Activated naive CD4-positive, alpha-beta T cell treated with anti-CD3 and anti-CD28 coated beads, Interleukin-2, amount 10 ng/mL, durations not matched to agents 7 days and 5 days (primary cell): ENCODE results near the gene SLAMF1.

ENCODE experiments used
- CTCF ChIA-PET: fragments of 350-600 bp; sonication (Branson Sonifier 250); formaldehyde crosslinking; loops from one replicate; lab custom pipeline; 2021; ENCODE audit warnings: antibody characterized with exemption; lab: Charles Lee
- DNase-seq: peaks from one replicate; pipeline ENCODE4 v3.0.0-alpha.2; 2020
- H3K27ac Mint-ChIP-seq: one replicate; pipeline ENCODE4 v1.8.0; 2021; ENCODE audit warnings: mild to moderate bottlenecking, moderate library complexity, mixed read lengths
- H3K27me3 Mint-ChIP-seq: one replicate; pipeline ENCODE4 v1.8.0; 2021; ENCODE audit warnings: mild to moderate bottlenecking, mixed read lengths
- H3K36me3 Mint-ChIP-seq: one replicate; pipeline ENCODE4 v1.8.0; 2021; ENCODE audit warnings: mixed read lengths
- H3K4me1 Mint-ChIP-seq: one replicate; pipeline ENCODE4 v1.8.0; 2021; ENCODE audit warnings: mixed read lengths
- H3K4me3 Mint-ChIP-seq: one replicate; pipeline ENCODE4 v1.8.0; 2021; ENCODE audit warnings: mild to moderate bottlenecking, moderate library complexity, mixed read lengths
- H3K9me3 Mint-ChIP-seq: one replicate; pipeline ENCODE4 v1.8.0; 2021; ENCODE audit warnings: mixed read lengths

SLAMF1 gene

DNA sequence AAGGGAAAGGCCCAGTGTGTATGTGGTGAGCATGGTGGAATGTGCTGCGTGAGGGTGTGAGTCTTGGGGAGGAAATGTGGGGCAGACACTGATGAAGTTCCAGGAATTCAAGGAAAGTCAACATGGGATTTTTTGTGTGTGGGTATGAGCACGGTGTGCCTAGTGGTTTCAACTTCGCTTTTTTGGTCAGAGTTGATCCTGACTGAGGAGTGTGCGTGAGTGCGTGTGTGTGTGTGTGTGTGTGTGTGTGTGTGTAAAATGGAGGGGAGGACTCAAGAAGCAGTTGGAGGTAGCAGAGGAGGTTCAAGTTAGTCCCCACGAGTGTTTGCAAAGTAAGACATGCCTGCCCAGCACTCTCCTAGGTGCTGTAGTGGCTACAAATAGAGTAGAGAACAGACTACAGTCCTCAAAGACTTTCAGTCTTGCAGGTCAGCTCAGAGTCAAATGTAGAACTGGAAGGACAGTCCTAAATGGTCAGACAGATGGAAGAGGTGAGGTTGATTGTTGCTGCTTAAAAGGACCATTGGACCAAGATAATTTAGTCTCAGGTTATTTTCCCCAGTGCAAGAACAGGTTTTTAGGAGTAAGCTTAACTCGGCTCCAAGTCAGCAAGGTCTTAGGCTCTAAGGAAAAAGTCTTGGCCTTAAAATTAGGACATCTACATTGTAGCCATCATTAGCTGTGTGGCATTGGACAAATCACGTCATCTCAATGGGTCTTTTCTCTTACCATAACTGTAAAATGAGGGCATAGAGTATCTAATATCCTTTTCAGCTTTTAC lies 25.0 kb downstream of the SLAMF1 start:
- Mint-ChIP-seq H3K4me1 (peaks cover 87% of the 10 kb centered on the region), H3K27ac (peak overlapping the region; percentile 80), H3K36me3 (peaks cover 83% of the 10 kb centered on the region), H3K9me3 (peaks cover 7% of the 10 kb centered on the region), H3K4me3 (no peak overlapping the region), H3K27me3 (no peaks in the 10 kb centered on the region)
- CTCF ChIA-PET, result interaction anchor here (0.7 to 5.4 kb wide), 6 partner anchors 11 to 147 kb away, joined by 3 to 69 read pairs (median 4); no protein-coding TSS in a partner anchor
- DNase-seq, result no peak

GRCh38 chr1:160620942-160621632 lies 25.8 kb downstream of the SLAMF1 start:
- H3K4me1 Mint-ChIP-seq, result peaks cover 82% of the 10 kb centered on the region
- H3K36me3 Mint-ChIP-seq, result peaks cover 83% of the 10 kb centered on the region
- H3K27me3 Mint-ChIP-seq, result no peaks in the 10 kb centered on the region
- CTCF ChIA-PET, result interaction anchor here (1.2 to 5.8 kb wide), 6 partner anchors 13 to 147 kb away, joined by 3 to 69 read pairs (median 16); no protein-coding TSS in a partner anchor
- DNase-seq, result no peak
- H3K9me3 Mint-ChIP-seq, result peaks cover 7% of the 10 kb centered on the region
- no peak overlapping the region for H3K4me3 Mint-ChIP-seq
- H3K27ac Mint-ChIP-seq, result peak overlapping the region; percentile 80

GRCh38 chr1:160619742-160620277 lies 27.0 kb downstream of the SLAMF1 start:
- H3K4me3 Mint-ChIP-seq, result no peak overlapping the region
- peaks cover 72% of the 10 kb centered on the region for H3K4me1 Mint-ChIP-seq
- H3K27ac Mint-ChIP-seq, result no peak overlapping the region
- CTCF ChIA-PET, result interaction anchor here (0.6 to 5.8 kb wide), 15 partner anchors 9 to 288 kb away, joined by 3 to 69 read pairs (median 3); partner anchors contain the start of genes SLAMF1 and SLAMF6
- peaks cover 80% of the 10 kb centered on the region for H3K36me3 Mint-ChIP-seq
- DNase-seq, result no peak
- H3K27me3 Mint-ChIP-seq, result no peaks in the 10 kb centered on the region
- H3K9me3 Mint-ChIP-seq, result peaks cover 7% of the 10 kb centered on the region

DNA sequence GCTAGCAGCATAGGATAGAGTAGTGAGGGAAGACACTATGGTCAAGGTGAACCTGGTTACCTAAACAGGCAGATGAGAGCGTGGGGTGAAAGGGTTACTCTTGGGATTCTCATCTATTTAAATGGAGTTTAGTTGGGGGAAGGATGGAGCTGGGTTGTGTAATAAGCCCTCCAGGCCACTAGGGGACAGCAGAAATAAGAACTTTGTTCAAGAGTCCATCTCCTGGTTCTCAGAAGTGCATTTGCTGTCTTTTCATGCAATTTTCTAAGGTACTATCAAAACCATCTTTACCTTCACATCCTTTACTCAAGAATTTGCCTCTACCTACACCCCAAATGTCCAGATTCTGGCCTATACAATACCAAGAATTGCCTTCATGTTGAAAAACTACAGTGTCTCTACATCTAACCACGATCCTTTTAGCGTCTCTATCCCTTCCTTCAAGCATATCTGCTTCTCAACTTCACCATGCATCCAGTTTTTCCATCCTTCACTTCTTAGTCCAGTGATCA lies 28.0 kb downstream of the SLAMF1 start:
- Mint-ChIP-seq H3K27ac (peak overlapping the region; percentile 44), H3K4me1 (peaks cover 72% of the 10 kb centered on the region), H3K27me3 (no peaks in the 10 kb centered on the region), H3K9me3 (peaks cover 7% of the 10 kb centered on the region), H3K4me3 (no peak overlapping the region), H3K36me3 (peaks cover 79% of the 10 kb centered on the region)
- peak; percentile 52 for DNase-seq
- CTCF ChIA-PET, result interaction anchor here (0.6 to 5.8 kb wide), 22 partner anchors 8 to 291 kb away, joined by 3 to 69 read pairs (median 4); partner anchors contain the start of genes SLAMF1 and SLAMF6

- DNase-seq, result no peak
- Mint-ChIP-seq H3K4me3 (no peak overlapping the region), H3K4me1 (peaks cover 70% of the 10 kb centered on the region), H3K27me3 (no peaks in the 10 kb centered on the region), H3K36me3 (peaks cover 78% of the 10 kb centered on the region), H3K9me3 (peaks cover 7% of the 10 kb centered on the region), H3K27ac (peak overlapping the region; percentile 15)
- CTCF ChIA-PET, result interaction anchor here (1.1 to 5.8 kb wide), 18 partner anchors 9 to 164 kb away, joined by 3 to 69 read pairs (median 4); partner anchors contain the start of gene SLAMF1
Measured at GRCh38 chr1:160618327-160618726, 28.5 kb downstream of the SLAMF1 start.

DNA sequence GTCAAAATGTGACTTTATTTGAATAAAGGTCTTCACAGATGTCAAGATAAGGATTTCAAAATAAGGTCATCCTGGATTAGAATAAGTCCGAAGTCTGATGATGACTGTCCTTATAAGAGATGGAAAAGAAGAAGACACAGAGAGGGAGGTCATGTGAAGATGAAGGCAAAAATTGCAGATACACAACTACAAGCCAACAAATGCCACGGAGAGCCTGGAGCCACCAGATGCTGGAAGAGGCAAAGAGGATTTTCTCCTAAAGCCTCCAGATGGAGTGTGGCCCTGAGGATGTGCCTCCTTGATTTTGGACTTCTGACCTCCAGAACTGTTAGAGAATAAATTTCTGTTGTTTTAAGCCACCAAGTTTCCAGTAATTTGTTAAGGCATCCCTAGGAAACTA lies 31.2 kb downstream of the SLAMF1 start:
- CTCF ChIA-PET, result interaction anchor here (5.8 to 12.9 kb wide), 2 partner anchors 66 to 68 kb away, joined by 52 to 308 read pairs; no protein-coding TSS in a partner anchor
- peaks cover 76% of the 10 kb centered on the region for H3K36me3 Mint-ChIP-seq
- H3K27ac Mint-ChIP-seq, result no peak overlapping the region
- no peak for DNase-seq
- no peaks in the 10 kb centered on the region for H3K27me3 Mint-ChIP-seq
- H3K4me3 Mint-ChIP-seq, result no peak overlapping the region
- H3K9me3 Mint-ChIP-seq, result peaks cover 7% of the 10 kb centered on the region
- peaks cover 51% of the 10 kb centered on the region for H3K4me1 Mint-ChIP-seq

GRCh38 chr1:160614410-160614809 lies 32.4 kb downstream of the SLAMF1 start:
- Mint-ChIP-seq H3K27me3 (no peaks in the 10 kb centered on the region), H3K36me3 (peaks cover 76% of the 10 kb centered on the region), H3K4me1 (peaks cover 46% of the 10 kb centered on the region), H3K27ac (no peak overlapping the region), H3K4me3 (no peak overlapping the region), H3K9me3 (peaks cover 7% of the 10 kb centered on the region)
- CTCF ChIA-PET, result interaction anchor here (1.5 to 12.9 kb wide), 2 partner anchors 61 to 67 kb away, joined by 5 to 308 read pairs; no protein-coding TSS in a partner anchor
- DNase-seq, result no peak

DNA sequence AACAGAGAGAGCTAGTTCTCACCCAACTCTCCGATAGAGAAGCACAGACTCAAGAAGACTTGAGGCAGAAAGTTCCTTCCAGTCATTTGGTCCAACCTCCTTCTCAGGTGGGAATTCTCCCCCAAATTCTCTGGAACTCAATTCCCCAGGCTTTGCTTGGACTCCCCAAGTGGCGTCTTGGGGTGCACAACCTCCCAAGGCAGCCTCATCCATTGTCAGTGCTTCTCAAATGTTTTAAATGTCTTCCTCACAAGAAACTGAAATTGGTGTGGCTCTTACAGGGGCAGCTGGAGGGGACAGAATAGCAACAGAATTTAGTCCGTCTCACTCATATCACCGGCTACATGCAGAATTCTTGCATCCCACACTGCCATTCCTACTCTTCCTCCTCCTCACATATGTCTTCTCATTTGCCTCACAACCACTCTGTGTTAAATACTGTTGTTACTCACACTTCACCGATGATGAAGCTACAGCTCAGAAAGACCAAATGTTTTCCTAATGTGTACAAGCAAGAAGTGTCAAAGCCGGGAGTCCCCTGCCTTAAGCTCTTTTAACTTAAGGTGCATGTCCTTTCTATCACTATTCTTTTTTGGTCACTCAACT lies 34.1 kb downstream of the SLAMF1 start:
- CTCF ChIA-PET, result interaction anchor here (1.1 to 12.9 kb wide), 3 partner anchors 63 to 184 kb away, joined by 3 to 308 read pairs (median 5); no protein-coding TSS in a partner anchor
- Mint-ChIP-seq H3K9me3 (no peaks in the 10 kb centered on the region), H3K36me3 (peaks cover 77% of the 10 kb centered on the region), H3K27me3 (no peaks in the 10 kb centered on the region), H3K4me3 (no peak overlapping the region), H3K27ac (no peak overlapping the region), H3K4me1 (peaks cover 44% of the 10 kb centered on the region)
- no peak for DNase-seq

DNA sequence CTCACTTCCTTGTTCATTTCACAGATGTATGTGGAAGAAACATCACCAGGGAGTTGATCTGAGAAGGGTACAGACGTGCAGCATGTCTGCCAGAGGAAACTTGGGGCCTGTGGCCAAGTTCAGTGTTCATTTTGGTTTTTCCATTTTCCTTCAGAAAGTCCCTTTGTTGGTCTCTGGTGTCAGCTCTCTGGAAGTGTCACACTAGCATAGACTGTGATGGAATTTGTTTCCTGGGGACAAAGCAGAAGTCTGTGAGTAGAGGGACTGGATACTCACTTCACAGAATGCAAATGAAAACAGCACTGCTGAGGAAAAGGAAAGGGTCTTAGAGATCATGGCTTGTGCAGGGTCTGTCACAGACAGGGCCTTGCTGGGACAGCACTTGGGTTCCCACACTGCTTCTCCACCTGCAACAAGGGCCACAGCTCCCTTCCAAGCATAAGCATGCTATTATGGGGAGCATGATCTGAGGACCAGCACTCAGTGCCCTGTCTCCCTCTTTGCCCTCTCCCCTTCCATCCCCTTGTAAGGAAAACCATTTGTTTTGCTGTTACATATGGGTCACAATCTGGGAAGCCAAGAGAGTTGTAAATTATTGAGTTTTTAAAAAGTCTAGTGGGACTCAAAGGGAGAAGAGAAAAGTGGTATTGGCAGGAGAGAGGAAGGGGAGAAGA lies 36.1 kb downstream of the SLAMF1 start:
- no peaks in the 10 kb centered on the region for H3K9me3 Mint-ChIP-seq
- peaks cover 53% of the 10 kb centered on the region for H3K4me1 Mint-ChIP-seq
- peaks cover 76% of the 10 kb centered on the region for H3K36me3 Mint-ChIP-seq
- DNase-seq, result no peak
- no peaks in the 10 kb centered on the region for H3K27me3 Mint-ChIP-seq
- H3K4me3 Mint-ChIP-seq, result no peak overlapping the region
- peak overlapping the region; percentile 73 for H3K27ac Mint-ChIP-seq
- CTCF ChIA-PET, result interaction anchor here (1.3 to 12.9 kb wide), 8 partner anchors 8 to 320 kb away, joined by 3 to 308 read pairs (median 5); no protein-coding TSS in a partner anchor

DNA sequence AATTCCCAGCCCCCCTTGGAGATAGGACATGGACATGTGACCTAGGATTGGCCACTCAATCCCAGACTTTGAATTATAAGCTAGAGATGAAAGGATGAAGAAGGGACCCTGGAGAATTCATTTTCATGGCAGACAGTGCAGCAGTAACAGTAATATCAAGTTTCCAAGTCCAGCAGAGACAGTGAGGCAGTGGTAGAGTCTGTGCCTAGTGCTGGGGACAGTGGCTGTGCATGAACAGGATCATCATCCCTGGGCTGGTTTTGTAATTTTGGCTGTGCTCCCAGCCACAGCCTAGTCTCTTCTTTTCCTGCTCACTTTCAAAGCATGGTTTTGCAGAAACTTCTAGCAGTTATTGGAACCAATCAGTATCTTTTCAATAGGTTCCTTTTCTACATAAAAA lies 37.9 kb downstream of the SLAMF1 start:
- H3K9me3 Mint-ChIP-seq, result peaks cover 12% of the 10 kb centered on the region
- no peak overlapping the region for H3K4me3 Mint-ChIP-seq
- no peak for DNase-seq
- peaks cover 80% of the 10 kb centered on the region for H3K36me3 Mint-ChIP-seq
- H3K4me1 Mint-ChIP-seq, result peaks cover 52% of the 10 kb centered on the region
- H3K27ac Mint-ChIP-seq, result no peak overlapping the region
- CTCF ChIA-PET, result interaction anchor here (0.7 to 12.9 kb wide), 11 partner anchors 10 to 188 kb away, joined by 3 to 308 read pairs (median 4); no protein-coding TSS in a partner anchor
- H3K27me3 Mint-ChIP-seq, result no peaks in the 10 kb centered on the region

DNA sequence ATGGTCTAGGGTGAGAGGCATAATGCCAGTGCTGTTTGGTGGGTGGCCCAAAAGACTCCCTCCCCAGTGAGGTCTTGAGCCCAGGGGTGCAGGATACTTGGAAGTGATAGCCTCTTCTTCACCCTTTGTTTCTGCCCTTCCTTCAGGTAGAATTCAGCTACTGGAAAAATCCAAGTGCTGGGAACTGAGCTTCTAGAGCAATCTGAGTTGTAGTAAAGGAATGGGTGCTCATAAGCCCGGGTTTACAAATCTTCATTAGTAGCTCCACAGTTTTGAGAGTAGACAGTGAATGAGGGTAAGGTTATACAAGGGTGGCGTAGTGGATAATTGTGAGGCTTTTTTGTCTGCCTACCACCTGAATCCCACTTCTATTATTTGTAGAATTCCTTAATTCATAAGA lies 38.3 kb downstream of the SLAMF1 start:
- Mint-ChIP-seq H3K9me3 (peaks cover 14% of the 10 kb centered on the region), H3K27me3 (no peaks in the 10 kb centered on the region), H3K4me1 (peaks cover 49% of the 10 kb centered on the region), H3K27ac (no peak overlapping the region), H3K4me3 (no peak overlapping the region), H3K36me3 (peaks cover 76% of the 10 kb centered on the region)
- no peak for DNase-seq
- CTCF ChIA-PET, result interaction anchor here (0.7 to 12.9 kb wide), 7 partner anchors 10 to 187 kb away, joined by 3 to 308 read pairs (median 4); no protein-coding TSS in a partner anchor

GRCh38 chr1:160608057-160608456 lies 38.8 kb downstream of the SLAMF1 start:
- no peaks in the 10 kb centered on the region for H3K27me3 Mint-ChIP-seq
- peaks cover 16% of the 10 kb centered on the region for H3K9me3 Mint-ChIP-seq
- no peak for DNase-seq
- CTCF ChIA-PET, result interaction anchor here (0.9 to 12.9 kb wide), 10 partner anchors 11 to 346 kb away, joined by 3 to 308 read pairs (median 8); partner anchors contain the start of gene ITLN2
- peaks cover 47% of the 10 kb centered on the region for H3K4me1 Mint-ChIP-seq
- no peak overlapping the region for H3K4me3 Mint-ChIP-seq
- peaks cover 74% of the 10 kb centered on the region for H3K36me3 Mint-ChIP-seq
- H3K27ac Mint-ChIP-seq, result peak overlapping the region; percentile 39
